NCI-H345 (cell line): ENCODE results near the gene ZFP36L1.

ENCODE experiments used
- DNase-seq: peaks from one replicate; lab custom pipeline; 2025; lab: John Stamatoyannopoulos, UW

ZFP36L1 gene

DNA sequence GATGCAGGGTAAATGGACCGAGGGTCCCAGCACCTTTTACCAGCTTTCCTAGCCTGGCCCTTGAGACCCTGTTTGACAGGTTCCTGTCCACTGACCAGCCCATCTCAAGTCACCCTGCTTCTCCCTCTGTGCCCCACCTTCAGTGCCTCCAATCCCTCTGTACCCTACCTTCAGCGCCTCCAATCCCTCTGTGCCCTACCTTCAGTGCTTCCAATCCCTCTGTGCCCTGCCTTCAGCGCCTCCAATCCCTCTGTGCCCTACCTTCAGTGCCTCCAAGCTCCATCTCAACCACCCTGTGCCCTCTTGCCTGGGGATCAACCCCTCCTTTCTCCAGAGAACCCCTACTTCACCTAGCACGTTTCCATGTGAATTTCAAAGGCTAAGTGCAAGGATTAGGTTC, 54.3 kb downstream of the ZFP36L1 start:
- DNase-seq, result no peak
